Endothelial cell of umbilical vein (primary cell): ENCODE data around the gene EML6. TPM values are rescaled to one million over a fixed set of nuclear protein-coding genes. Genes with fewer than 3 reads are reported as not detected.

ENCODE experiments used
- BruUV-seq: library from RNA; stranded (reverse); fragments of 400-500 nt; replicated peaks from 2 replicates; lab custom pipeline; 2021; lab: Mats Ljungman, UMichigan
- CTCF ChIA-PET: fragments of 300-600, 350-600 bp; sonication (Branson Sonifier 250); formaldehyde crosslinking; loops from one replicate; lab custom pipeline; 2021; ENCODE audit warnings: antibody characterized with exemption, inconsistent platforms; lab: Charles Lee
- POLR2A ChIA-PET: fragments of 300-600, 350-600 bp; sonication (Branson Sonifier 250); formaldehyde crosslinking; loops from one replicate; lab custom pipeline; 2021; ENCODE audit warnings: antibody characterized with exemption, inconsistent platforms; lab: Charles Lee
- DNase-seq: peaks from one replicate; pipeline ENCODE4 v3.0.0-alpha.2; 2011; ENCODE audit warnings: low read depth, low spot score
- FAIRE-seq: peaks from 2 replicates; lab custom pipeline; 2011; peaks lifted over from hg19 to GRCh38; lab: Jason Lieb, UNC
- H2AFZ ChIP-seq: 2 replicates; pipeline ENCODE4 v1.6.0; 2012; ENCODE audit warnings: low read depth, low read length, control low read depth, inconsistent platforms
- H3K27ac ChIP-seq: 2 replicates; pipeline ENCODE4 v1.5.1; 2011; ENCODE audit warnings: low read depth, mild to moderate bottlenecking, control low read depth, low read length, moderate library complexity; ENCODE audit not compliant: insufficient read depth
- H3K27me3 ChIP-seq, 2 experiments: 2 replicates each; pipeline versions ENCODE4 v1.6.0 to v1.6.1; 2011; ENCODE audit warnings: low read length in 2 of 2, mixed read lengths in 1 of 2; ENCODE audit not compliant: control insufficient read depth in 2 of 2, insufficient read depth in 2 of 2
- H3K36me3 ChIP-seq, 2 experiments: 2 replicates in 1 of 2; 3 replicates in 1 of 2; pipeline ENCODE4 v1.5.1; 2011; ENCODE audit warnings: low read length in 2 of 2, mild to moderate bottlenecking in 1 of 2, moderate library complexity in 1 of 2; ENCODE audit not compliant: control insufficient read depth in 2 of 2, insufficient read depth in 2 of 2; ENCODE audit errors: extremely low read depth in 1 of 2
- H3K4me1 ChIP-seq: 3 replicates; pipeline ENCODE4 v1.5.1; 2011; ENCODE audit warnings: mild to moderate bottlenecking, low read length; ENCODE audit not compliant: control insufficient read depth, insufficient read depth; ENCODE audit errors: extremely low read depth
- H3K4me2 ChIP-seq: 2 replicates; pipeline ENCODE4 v1.6.1; 2011; ENCODE audit warnings: low read length, control low read depth, mixed read lengths; ENCODE audit not compliant: insufficient read depth
- H3K4me3 ChIP-seq, 3 experiments: fragments of 200-600 bp in 1 of 3; sonication (generic), shearing (Covaris generic) in 1 of 3; replicated peaks in 1 of 3; 2 replicates each; pipeline ENCODE4 v1.5.1; 2011 to 2016; ENCODE audit warnings: control low read depth in 3 of 3, low read length in 3 of 3, mild to moderate bottlenecking in 2 of 3, inconsistent platforms in 1 of 3, low read depth in 1 of 3, moderate library complexity in 1 of 3; ENCODE audit not compliant: insufficient read depth in 1 of 3
- H3K79me2 ChIP-seq: 2 replicates; pipeline ENCODE4 v1.6.0; 2012; ENCODE audit warnings: low read length, inconsistent platforms; ENCODE audit not compliant: control insufficient read depth, insufficient read depth
- H3K9ac ChIP-seq: replicated peaks from 2 replicates; pipeline ENCODE3; 2011; ENCODE audit warnings: low read length, control low read depth; ENCODE audit not compliant: insufficient read depth; ENCODE audit errors: extremely low read depth
- H3K9me1 ChIP-seq: replicated peaks from 3 replicates; pipeline ENCODE4 v1.6.0; 2011; ENCODE audit warnings: mild to moderate bottlenecking, low read length; ENCODE audit not compliant: control insufficient read depth, insufficient read depth; ENCODE audit errors: extremely low read depth
- H3K9me3 ChIP-seq: replicated peaks from 2 replicates; pipeline ENCODE4 v1.5.1; 2012; ENCODE audit warnings: low read length, inconsistent platforms; ENCODE audit not compliant: control insufficient read depth, insufficient read depth
- H4K20me1 ChIP-seq: replicated peaks from 2 replicates; pipeline ENCODE3; 2011; ENCODE audit warnings: mild to moderate bottlenecking, low read length; ENCODE audit not compliant: control insufficient read depth, insufficient read depth; ENCODE audit errors: extremely low read depth
- CTCF ChIP-seq, 2 donors: IDR thresholded peaks; 1 replicate in 1 of 2; 2 replicates in 1 of 2; pipeline ENCODE4 v1.5.1; 2011; ENCODE audit warnings: low read length in 2 of 2, mild to moderate bottlenecking in 2 of 2, moderate library complexity in 2 of 2, control low read depth in 1 of 2, inconsistent platforms in 1 of 2, low read depth in 1 of 2; ENCODE audit not compliant: insufficient read depth in 1 of 2; ENCODE audit errors: extremely low read depth in 1 of 2
- EZH2 ChIP-seq: IDR thresholded peaks from 2 replicates; pipeline ENCODE4 v1.6.1; 2012; ENCODE audit warnings: borderline replicate concordance, low read depth, mild to moderate bottlenecking, moderate library complexity, low read length, inconsistent platforms; ENCODE audit not compliant: severe bottlenecking
- FOS ChIP-seq: IDR thresholded peaks from 2 replicates; pipeline ENCODE4 v1.6.1; 2011; ENCODE audit warnings: mild to moderate bottlenecking, low read length, moderate library complexity, borderline replicate concordance; ENCODE audit not compliant: insufficient read depth
- GATA2 ChIP-seq: IDR thresholded peaks from 2 replicates; pipeline ENCODE4 v1.7.0; 2011; ENCODE audit warnings: low read depth, mild to moderate bottlenecking, moderate library complexity, mixed read lengths, low read length; ENCODE audit not compliant: insufficient read length, insufficient read depth
- JUN ChIP-seq: IDR thresholded peaks from 2 replicates; pipeline ENCODE4 v1.6.1; 2011; ENCODE audit warnings: borderline replicate concordance, low read depth; ENCODE audit not compliant: insufficient read length, insufficient read depth
- MAX ChIP-seq: IDR thresholded peaks from 2 replicates; pipeline ENCODE4 v1.6.1; 2011; ENCODE audit not compliant: insufficient read depth, insufficient read length
- MYC ChIP-seq: IDR thresholded peaks from one replicate; pipeline ENCODE4 v1.6.1; 2011; ENCODE audit warnings: mild to moderate bottlenecking, low read depth, low read length
- POLR2A ChIP-seq: IDR thresholded peaks from 2 replicates; pipeline ENCODE4 v1.6.1; 2012; ENCODE audit warnings: low read depth, mild to moderate bottlenecking, control low read depth, low read length
- POLR2AphosphoS5 ChIP-seq: IDR thresholded peaks from 2 replicates; pipeline ENCODE4 v1.6.1; 2012; ENCODE audit warnings: low read depth, mild to moderate bottlenecking, control low read depth, low read length, moderate library complexity; ENCODE audit not compliant: insufficient read depth
- dilution Hi-C: fragments of 300-500 bp; cut with MboI; formaldehyde crosslinking; loops from one replicate; pipeline ENCODE4 v1.15.0; 2019; ENCODE audit warnings: low sequenced_read_pairs; ENCODE audit not compliant: extremely low pct_ligation_motif_present
- intact Hi-C: fragments of 100-400 bp; cut with micrococcal nuclease; formaldehyde crosslinking; loops from one replicate; pipeline ENCODE4 v1.10.0; 2022
- polyA plus RNA-seq, 4 experiments: library from polyadenylated mRNA; depleted of rRNA in 3 of 4; stranded (reverse) in 3 of 4; unstranded in 1 of 4; fragments of >200 nt; gene quantifications; 2 replicates each; pipeline versions ENCODE4 v1.2.1 to v1.2.3, GENCODE V29; 2011 to 2012; ENCODE audit warnings: missing spikeins in 1 of 4
- total RNA-seq: library from RNA; stranded (reverse); gene quantifications from 2 replicates; pipeline ENCODE4 v1.2.3, GENCODE V29; 2021

EML6 gene
- total and polyA plus RNA-seq, 2 donors (not counting 3 experiments of a cell fraction or from before 2014, with no cell fraction given), result 0.79 to 2.1 TPM

GRCh38 chr2:54685263-54685775 lies 38.1 kb upstream of the EML6 start:
- Histone ChIP-seq H2AFZ (no peak overlapping the region), H3K4me2 (no peak overlapping the region), H3K4me3 (no peak overlapping the region), H3K9ac (no peak overlapping the region), H3K9me3 (no peaks in the 10 kb centered on the region), H3K36me3 (no peaks in the 10 kb centered on the region), H3K27ac (no peak overlapping the region), H4K20me1 (no peaks in the 10 kb centered on the region), H3K79me2 (no peaks in the 10 kb centered on the region), H3K4me1 (no peaks in the 10 kb centered on the region), H3K9me1 (no peaks in the 10 kb centered on the region), H3K27me3 (peaks cover 3 to 4% of the 10 kb centered on the region in 2 experiments)
- no TSS peak for BruUV-seq
- DNase-seq, result no peak
- dilution Hi-C loops (no loop called here), intact Hi-C loops (no loop called here)
- POLR2A ChIA-PET, result interaction anchor here (0.7 kb wide), 1 partner anchor 19 kb away, joined by 3 read pairs; no protein-coding TSS in a partner anchor
- FAIRE-seq, result no peak
- TF ChIP-seq MAX, result no peak
- TF ChIP-seq CTCF (IDR thresholded peaks at IDR 0.05; ENCODE audit: extremely low read depth in 1 of 2, insufficient read depth in 1 of 2, low read depth in 1 of 2, low read length in 2 of 2), result no peak
- TF ChIP-seq JUN, result no peak
- no peak for TF ChIP-seq EZH2
- no peak for TF ChIP-seq POLR2A
- no peak for TF ChIP-seq FOS
- TF ChIP-seq MYC, result no peak
- no peak for TF ChIP-seq GATA2
- no peak for TF ChIP-seq POLR2AphosphoS5
- CTCF ChIA-PET, result interaction anchor here (0.9 to 6.5 kb wide), 3 partner anchors 8 to 19 kb away, joined by 3 to 33 read pairs (median 13); no protein-coding TSS in a partner anchor
